ENCODE results near the gene RICTOR. TPM values are rescaled to one million over a fixed set of nuclear protein-coding genes. Genes with fewer than 3 reads are reported as not detected.

The RICTOR gene
- total and polyA plus RNA-seq, 2 donors (not counting 3 experiments of a cell fraction or from before 2014, with no cell fraction given) = 9.2 to 38.0 TPM

DNA sequence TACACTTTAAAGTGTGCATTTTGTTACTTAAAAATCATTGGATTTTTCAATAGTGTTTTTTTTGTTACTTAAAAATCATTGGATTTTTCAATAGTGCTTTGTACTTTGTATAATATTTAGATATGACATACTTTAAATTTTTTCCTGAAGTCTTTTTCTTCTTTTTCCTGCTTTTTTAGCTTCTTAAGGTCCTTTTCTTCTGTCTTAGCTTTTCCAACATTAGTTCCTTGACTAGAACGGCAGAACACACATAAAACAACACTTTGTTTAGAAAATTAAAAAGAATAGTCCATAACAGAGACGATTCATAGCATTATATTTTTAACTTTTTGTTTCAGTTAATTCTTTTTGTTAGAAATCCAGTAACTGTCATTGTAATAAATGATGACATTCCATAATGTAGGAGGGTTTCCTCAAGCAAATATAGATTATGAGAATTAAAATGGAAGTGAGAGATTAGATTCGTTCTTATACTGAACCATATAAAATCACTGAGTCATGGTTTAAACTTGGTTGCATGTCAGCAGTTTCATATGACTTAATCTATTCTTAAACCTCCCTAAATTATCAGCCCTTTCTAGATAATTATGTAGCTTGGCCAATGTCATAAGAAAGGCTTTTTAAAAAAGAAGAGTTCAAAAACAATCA is 45.3 kb upstream of the RICTOR start:
- Histone ChIP-seq H3K4me3 (replicated peaks in 1 of 3; ENCODE audit: insufficient read depth in 1 of 3, low read depth in 1 of 3, low read length in 3 of 3) (no peak overlapping the region), H3K27ac (ENCODE audit: insufficient read depth, low read depth, low read length) (peak overlapping the region; percentile 11), H4K20me1 (replicated peaks; ENCODE audit: control insufficient read depth, extremely low read depth, insufficient read depth, low read length) (no peaks in the 10 kb centered on the region), H3K9me1 (replicated peaks; ENCODE audit: control insufficient read depth, extremely low read depth, insufficient read depth, low read length) (no peaks in the 10 kb centered on the region), H3K9me3 (replicated peaks; ENCODE audit: control insufficient read depth, insufficient read depth, low read length) (no peaks in the 10 kb centered on the region), H3K79me2 (ENCODE audit: control insufficient read depth, insufficient read depth, low read length) (no peaks in the 10 kb centered on the region), H3K9ac (replicated peaks; ENCODE audit: extremely low read depth, insufficient read depth, low read length) (no peak overlapping the region), H3K4me2 (ENCODE audit: insufficient read depth, low read length) (peak overlapping the region; percentile 39), H3K27me3 (ENCODE audit: control insufficient read depth in 2 of 2, insufficient read depth in 2 of 2, low read length in 2 of 2) (no peaks in the 10 kb centered on the region), H3K36me3 (ENCODE audit: control insufficient read depth in 2 of 2, extremely low read depth in 1 of 2, insufficient read depth in 2 of 2, low read length in 2 of 2) (no peaks in the 10 kb centered on the region), H2AFZ (ENCODE audit: low read depth, low read length) (peak overlapping the region; percentile 59), H3K4me1 (ENCODE audit: control insufficient read depth, extremely low read depth, insufficient read depth, low read length) (peaks cover 38% of the 10 kb centered on the region)
- ChIA-PET CTCF (interaction anchor here (1.0 to 3.4 kb wide), 4 partner anchors 11 to 112 kb away, joined by 3 to 11 read pairs (median 4); no protein-coding TSS in a partner anchor), POLR2A (no interaction called here)
- no peak for FAIRE-seq
- no peak for DNase-seq (ENCODE audit: low read depth, low spot score)
- BruUV-seq (replicated peaks) = no TSS peak
- dilution Hi-C loops (cut with MboI; ENCODE audit: extremely low pct_ligation_motif_present, low sequenced_read_pairs) (no loop called here), intact Hi-C loops (cut with micrococcal nuclease) (no loop called here)
- TF ChIP-seq MYC (IDR thresholded peaks at IDR 0.05; ENCODE audit: low read depth, low read length) = no peak
- no peak for TF ChIP-seq POLR2AphosphoS5 (IDR thresholded peaks at IDR 0.05; ENCODE audit: insufficient read depth, low read depth, low read length)
- TF ChIP-seq, protein P1, sequence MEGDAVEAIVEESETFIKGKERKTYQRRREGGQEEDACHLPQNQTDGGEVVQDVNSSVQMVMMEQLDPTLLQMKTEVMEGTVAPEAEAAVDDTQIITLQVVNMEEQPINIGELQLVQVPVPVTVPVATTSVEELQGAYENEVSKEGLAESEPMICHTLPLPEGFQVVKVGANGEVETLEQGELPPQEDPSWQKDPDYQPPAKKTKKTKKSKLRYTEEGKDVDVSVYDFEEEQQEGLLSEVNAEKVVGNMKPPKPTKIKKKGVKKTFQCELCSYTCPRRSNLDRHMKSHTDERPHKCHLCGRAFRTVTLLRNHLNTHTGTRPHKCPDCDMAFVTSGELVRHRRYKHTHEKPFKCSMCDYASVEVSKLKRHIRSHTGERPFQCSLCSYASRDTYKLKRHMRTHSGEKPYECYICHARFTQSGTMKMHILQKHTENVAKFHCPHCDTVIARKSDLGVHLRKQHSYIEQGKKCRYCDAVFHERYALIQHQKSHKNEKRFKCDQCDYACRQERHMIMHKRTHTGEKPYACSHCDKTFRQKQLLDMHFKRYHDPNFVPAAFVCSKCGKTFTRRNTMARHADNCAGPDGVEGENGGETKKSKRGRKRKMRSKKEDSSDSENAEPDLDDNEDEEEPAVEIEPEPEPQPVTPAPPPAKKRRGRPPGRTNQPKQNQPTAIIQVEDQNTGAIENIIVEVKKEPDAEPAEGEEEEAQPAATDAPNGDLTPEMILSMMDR (IDR thresholded peaks at IDR 0.05; ENCODE audit: extremely low read depth in 1 of 2, insufficient read depth in 1 of 2, low read depth in 1 of 2, low read length in 2 of 2) = no peak
- TF ChIP-seq GATA2 (IDR thresholded peaks at IDR 0.05; ENCODE audit: insufficient read depth, insufficient read length, low read depth, low read length) = no peak
- TF ChIP-seq FOS (IDR thresholded peaks at IDR 0.05; ENCODE audit: borderline replicate concordance, insufficient read depth, low read length) = no peak
- no peak for TF ChIP-seq POLR2A (IDR thresholded peaks at IDR 0.05; ENCODE audit: low read depth, low read length)
- TF ChIP-seq, protein P2, sequence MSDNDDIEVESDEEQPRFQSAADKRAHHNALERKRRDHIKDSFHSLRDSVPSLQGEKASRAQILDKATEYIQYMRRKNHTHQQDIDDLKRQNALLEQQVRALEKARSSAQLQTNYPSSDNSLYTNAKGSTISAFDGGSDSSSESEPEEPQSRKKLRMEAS (IDR thresholded peaks at IDR 0.05; ENCODE audit: insufficient read depth, insufficient read length) = no peak
- no peak for TF ChIP-seq JUN (IDR thresholded peaks at IDR 0.05; ENCODE audit: borderline replicate concordance, insufficient read depth, insufficient read length, low read depth)
- no peak for TF ChIP-seq EZH2 (IDR thresholded peaks at IDR 0.05; ENCODE audit: borderline replicate concordance, low read depth, low read length, severe bottlenecking)
